Mammary epithelial cell (primary cell): ENCODE measurements around the gene TMEM161B.

Experiments used
- EZH2 ChIP-seq: IDR thresholded peaks from 2 replicates; pipeline ENCODE4 v1.6.1; 2012; ENCODE audit warnings: low read length, inconsistent platforms, borderline replicate concordance
- TF ChIP-seq, protein P1 (sequence below), 2 donors: IDR thresholded peaks in 1 of 2; conservative IDR thresholded peaks in 1 of 2; 2 replicates each; pipeline ENCODE4 v1.5.1; 2011 to 2012; ENCODE audit warnings: inconsistent platforms in 2 of 2, low read length in 2 of 2, mild to moderate bottlenecking in 2 of 2, control low read depth in 1 of 2, low read depth in 1 of 2; ENCODE audit not compliant: insufficient read depth in 1 of 2; ENCODE audit errors: extremely low read depth in 1 of 2

- TF ChIP-seq, protein P1, sequence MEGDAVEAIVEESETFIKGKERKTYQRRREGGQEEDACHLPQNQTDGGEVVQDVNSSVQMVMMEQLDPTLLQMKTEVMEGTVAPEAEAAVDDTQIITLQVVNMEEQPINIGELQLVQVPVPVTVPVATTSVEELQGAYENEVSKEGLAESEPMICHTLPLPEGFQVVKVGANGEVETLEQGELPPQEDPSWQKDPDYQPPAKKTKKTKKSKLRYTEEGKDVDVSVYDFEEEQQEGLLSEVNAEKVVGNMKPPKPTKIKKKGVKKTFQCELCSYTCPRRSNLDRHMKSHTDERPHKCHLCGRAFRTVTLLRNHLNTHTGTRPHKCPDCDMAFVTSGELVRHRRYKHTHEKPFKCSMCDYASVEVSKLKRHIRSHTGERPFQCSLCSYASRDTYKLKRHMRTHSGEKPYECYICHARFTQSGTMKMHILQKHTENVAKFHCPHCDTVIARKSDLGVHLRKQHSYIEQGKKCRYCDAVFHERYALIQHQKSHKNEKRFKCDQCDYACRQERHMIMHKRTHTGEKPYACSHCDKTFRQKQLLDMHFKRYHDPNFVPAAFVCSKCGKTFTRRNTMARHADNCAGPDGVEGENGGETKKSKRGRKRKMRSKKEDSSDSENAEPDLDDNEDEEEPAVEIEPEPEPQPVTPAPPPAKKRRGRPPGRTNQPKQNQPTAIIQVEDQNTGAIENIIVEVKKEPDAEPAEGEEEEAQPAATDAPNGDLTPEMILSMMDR (conservative IDR thresholded peaks at IDR 0.05 in 1 of 2, IDR thresholded peaks at IDR 0.05 in 1 of 2; ENCODE audit: extremely low read depth in 1 of 2, insufficient read depth in 1 of 2, low read depth in 1 of 2, low read length in 2 of 2), result no peak
- no peak for TF ChIP-seq EZH2
Measured at GRCh38 chr5:88287302-88287701, 18.7 kb upstream of the TMEM161B start.
